Measurements from ENCODE around the gene BANF2.

Gene BANF2

GRCh38 chr20:17756529-17756928 lies 56.8 kb downstream of the BANF2 start:
- no peak for DNase-seq (ENCODE audit: low read depth)
- no peak overlapping the region for H3K4me3 ChIP-seq (ENCODE audit: low read length)
- TF ChIP-seq CTCF (conservative IDR thresholded peaks at IDR 0.05; ENCODE audit: low read depth, low read length): no peak

- no peak for TF ChIP-seq CTCF (conservative IDR thresholded peaks at IDR 0.05; ENCODE audit: low read depth, low read length)
- no peak for DNase-seq (ENCODE audit: low read depth)
- H3K4me3 ChIP-seq (ENCODE audit: low read length): no peak overlapping the region
Observed at GRCh38 chr20:17757496-17757895, 57.7 kb downstream of the BANF2 start.

GRCh38 chr20:17758010-17758409 lies 58.2 kb downstream of the BANF2 start:
- DNase-seq (ENCODE audit: low read depth): no peak
- TF ChIP-seq CTCF (conservative IDR thresholded peaks at IDR 0.05; ENCODE audit: low read depth, low read length): no peak
- H3K4me3 ChIP-seq (ENCODE audit: low read length): no peak overlapping the region

GRCh38 chr20:17758512-17758911 lies 58.7 kb downstream of the BANF2 start:
- no peak overlapping the region for H3K4me3 ChIP-seq (ENCODE audit: low read length)
- TF ChIP-seq CTCF (conservative IDR thresholded peaks at IDR 0.05; ENCODE audit: low read depth, low read length): no peak
- DNase-seq (ENCODE audit: low read depth): no peak

- no peak for TF ChIP-seq CTCF (conservative IDR thresholded peaks at IDR 0.05; ENCODE audit: low read depth, low read length)
- no peak overlapping the region for H3K4me3 ChIP-seq (ENCODE audit: low read length)
- no peak for DNase-seq (ENCODE audit: low read depth)
Observed at GRCh38 chr20:17759449-17759848, 59.7 kb downstream of the BANF2 start.

- H3K4me3 ChIP-seq (ENCODE audit: low read length): no peak overlapping the region
- no peak for DNase-seq (ENCODE audit: low read depth)
- no peak for TF ChIP-seq CTCF (conservative IDR thresholded peaks at IDR 0.05; ENCODE audit: low read depth, low read length)
Observed at GRCh38 chr20:17761604-17762003, 61.8 kb downstream of the BANF2 start.

- no peak for TF ChIP-seq CTCF (conservative IDR thresholded peaks at IDR 0.05; ENCODE audit: low read depth, low read length)
- no peak overlapping the region for H3K4me3 ChIP-seq (ENCODE audit: low read length)
- no peak for DNase-seq (ENCODE audit: low read depth)
Observed at GRCh38 chr20:17762243-17762872, 62.6 kb downstream of the BANF2 start.
